ENCODE measurements around the gene TTLL11.
A peak's percentile ranks its signal among the peaks of the same experiment; 100 is the strongest.

Gene TTLL11

GRCh38 chr9:122128969-122129343, 35.8 kb upstream of the TTLL11 start:
- in situ Hi-C loops (cut with MboI; ENCODE audit: low pct_unique_long_range_greater_than_20kb, low sequenced_read_pairs, unreplicated experiment), result loop anchor here (10.0 kb wide), 1 partner anchor 226 kb away; no protein-coding TSS in a partner anchor
- TF ChIP-seq CTCF (IDR thresholded peaks at IDR 0.05; ENCODE audit: extremely low read depth, insufficient read depth, missing control alignments), result no peak
- no peak for DNase-seq (ENCODE audit: low spot score)

GRCh38 chr9:122128007-122128968, 35.2 kb upstream of the TTLL11 start:
- no peak for DNase-seq (ENCODE audit: low spot score)
- no peak for TF ChIP-seq CTCF (IDR thresholded peaks at IDR 0.05; ENCODE audit: extremely low read depth, insufficient read depth, missing control alignments)
- in situ Hi-C loops (cut with MboI; ENCODE audit: low pct_unique_long_range_greater_than_20kb, low sequenced_read_pairs, unreplicated experiment), result loop anchor here (10.0 kb wide), 1 partner anchor 227 kb away; no protein-coding TSS in a partner anchor

GRCh38 chr9:122127396-122127798, 34.3 kb upstream of the TTLL11 start:
- no peak for DNase-seq (ENCODE audit: low spot score)
- TF ChIP-seq CTCF (IDR thresholded peaks at IDR 0.05; ENCODE audit: extremely low read depth, insufficient read depth, missing control alignments), result peak; percentile 2
- in situ Hi-C loops (cut with MboI; ENCODE audit: low pct_unique_long_range_greater_than_20kb, low sequenced_read_pairs, unreplicated experiment), result loop anchor here (10.0 kb wide), 1 partner anchor 227 kb away; no protein-coding TSS in a partner anchor

- peak; percentile 4 for TF ChIP-seq CTCF (IDR thresholded peaks at IDR 0.05; ENCODE audit: extremely low read depth, insufficient read depth, missing control alignments)
- in situ Hi-C loops (cut with MboI; ENCODE audit: low pct_unique_long_range_greater_than_20kb, low sequenced_read_pairs, unreplicated experiment), result loop anchor here (10.0 kb wide), 1 partner anchor 228 kb away; no protein-coding TSS in a partner anchor
- no peak for DNase-seq (ENCODE audit: low spot score)
Measured at GRCh38 chr9:122126331-122127261, 33.5 kb upstream of the TTLL11 start.

- TF ChIP-seq CTCF (IDR thresholded peaks at IDR 0.05; ENCODE audit: extremely low read depth, insufficient read depth, missing control alignments), result no peak
- in situ Hi-C loops (cut with MboI; ENCODE audit: low pct_unique_long_range_greater_than_20kb, low sequenced_read_pairs, unreplicated experiment), result loop anchor here (10.0 kb wide), 1 partner anchor 229 kb away; no protein-coding TSS in a partner anchor
- DNase-seq (ENCODE audit: low spot score), result no peak
Measured at GRCh38 chr9:122125509-122126330, 32.6 kb upstream of the TTLL11 start.

Data from GM13977 (cell line).